SU-DHL-6 (cell line): Measurements from ENCODE around the gene YWHAG.

Experiments
- EZH2phosphoT487 ChIP-seq: fragments of 200-600 bp; sonication (generic), shearing (Covaris generic); conservative IDR thresholded peaks from 2 replicates; pipeline ENCODE4 v1.6.1; 2018; ENCODE audit warnings: mild to moderate bottlenecking, antibody characterized with exemption, low read length, moderate library complexity, mixed read lengths
- TF ChIP-seq, protein P1 (sequence below): fragments of 200-600 bp; sonication (generic); IDR thresholded peaks from one replicate; pipeline ENCODE4 v1.5.1; 2017; ENCODE audit warnings: antibody characterized with exemption, mild to moderate bottlenecking, low read length, moderate library complexity; ENCODE audit not compliant: insufficient read depth, poor library complexity, severe bottlenecking

DNA sequence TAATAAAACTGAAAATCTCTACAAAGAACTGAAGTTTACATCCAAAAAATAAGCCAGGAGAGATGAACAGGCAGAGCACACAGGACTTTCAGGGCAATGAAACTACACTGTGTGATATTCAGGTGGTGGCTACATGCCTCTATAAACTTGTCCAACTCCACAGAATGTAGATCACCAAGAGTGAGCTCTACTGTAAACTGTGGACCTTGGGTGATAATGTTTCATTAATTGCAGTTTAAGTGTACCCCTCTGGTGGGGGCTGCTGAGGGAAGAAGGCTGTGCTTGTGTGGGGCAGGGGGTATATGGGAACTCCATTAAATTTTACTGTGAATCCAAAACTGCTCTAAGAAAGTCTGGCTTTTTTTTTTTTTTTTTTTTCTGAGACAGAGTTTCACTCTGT lies 22.7 kb downstream of the YWHAG start:
- TF ChIP-seq, protein P1, sequence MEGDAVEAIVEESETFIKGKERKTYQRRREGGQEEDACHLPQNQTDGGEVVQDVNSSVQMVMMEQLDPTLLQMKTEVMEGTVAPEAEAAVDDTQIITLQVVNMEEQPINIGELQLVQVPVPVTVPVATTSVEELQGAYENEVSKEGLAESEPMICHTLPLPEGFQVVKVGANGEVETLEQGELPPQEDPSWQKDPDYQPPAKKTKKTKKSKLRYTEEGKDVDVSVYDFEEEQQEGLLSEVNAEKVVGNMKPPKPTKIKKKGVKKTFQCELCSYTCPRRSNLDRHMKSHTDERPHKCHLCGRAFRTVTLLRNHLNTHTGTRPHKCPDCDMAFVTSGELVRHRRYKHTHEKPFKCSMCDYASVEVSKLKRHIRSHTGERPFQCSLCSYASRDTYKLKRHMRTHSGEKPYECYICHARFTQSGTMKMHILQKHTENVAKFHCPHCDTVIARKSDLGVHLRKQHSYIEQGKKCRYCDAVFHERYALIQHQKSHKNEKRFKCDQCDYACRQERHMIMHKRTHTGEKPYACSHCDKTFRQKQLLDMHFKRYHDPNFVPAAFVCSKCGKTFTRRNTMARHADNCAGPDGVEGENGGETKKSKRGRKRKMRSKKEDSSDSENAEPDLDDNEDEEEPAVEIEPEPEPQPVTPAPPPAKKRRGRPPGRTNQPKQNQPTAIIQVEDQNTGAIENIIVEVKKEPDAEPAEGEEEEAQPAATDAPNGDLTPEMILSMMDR: no peak
- no peak for TF ChIP-seq EZH2phosphoT487
